ENCODE data around the gene ZMYND11.
A peak's percentile ranks its signal among the peaks of the same experiment; 100 is the strongest.

Gene ZMYND11

GRCh38 chr10:200405-200804 is 65.2 kb downstream of the ZMYND11 start:
- no peak overlapping the region for H3K4me3 ChIP-seq (ENCODE audit: low read depth, low read length)
- TF ChIP-seq CTCF (IDR thresholded peaks at IDR 0.05; ENCODE audit: low read depth, low read length), result no peak
- in situ Hi-C loops (cut with HindIII; ENCODE audit: low sequenced_read_pairs), result no loop called here
- DNase-seq (ENCODE audit: low read depth, low spot score), result no peak

GRCh38 chr10:201328-201771 is 66.1 kb downstream of the ZMYND11 start:
- peak; percentile 58 for DNase-seq (ENCODE audit: low read depth, low spot score)
- in situ Hi-C loops (cut with HindIII; ENCODE audit: low sequenced_read_pairs), result no loop called here
- H3K4me3 ChIP-seq (ENCODE audit: low read depth, low read length), result no peak overlapping the region
- TF ChIP-seq CTCF (IDR thresholded peaks at IDR 0.05; ENCODE audit: low read depth, low read length), result no peak

- DNase-seq (ENCODE audit: low read depth, low spot score), result no peak
- no peak for TF ChIP-seq CTCF (IDR thresholded peaks at IDR 0.05; ENCODE audit: low read depth, low read length)
- in situ Hi-C loops (cut with HindIII; ENCODE audit: low sequenced_read_pairs), result no loop called here
- H3K4me3 ChIP-seq (ENCODE audit: low read depth, low read length), result no peak overlapping the region
These were observed 73.4 kb downstream of the ZMYND11 start for GRCh38 chr10:208616-209015.

- DNase-seq (ENCODE audit: low read depth, low spot score), result peak; percentile 22
- no peak overlapping the region for H3K4me3 ChIP-seq (ENCODE audit: low read depth, low read length)
- peak; percentile 37 for TF ChIP-seq CTCF (IDR thresholded peaks at IDR 0.05; ENCODE audit: low read depth, low read length)
- in situ Hi-C loops (cut with HindIII; ENCODE audit: low sequenced_read_pairs), result no loop called here
These were observed 74.1 kb downstream of the ZMYND11 start for GRCh38 chr10:209357-209756.

GRCh38 chr10:210297-210696 is 75.0 kb downstream of the ZMYND11 start:
- in situ Hi-C loops (cut with HindIII; ENCODE audit: low sequenced_read_pairs), result no loop called here
- no peak for DNase-seq (ENCODE audit: low read depth, low spot score)

GRCh38 chr10:215444-215843 is 80.2 kb downstream of the ZMYND11 start:
- no peak overlapping the region for H3K4me3 ChIP-seq (ENCODE audit: low read depth, low read length)
- in situ Hi-C loops (cut with HindIII; ENCODE audit: low sequenced_read_pairs), result no loop called here
- no peak for TF ChIP-seq CTCF (IDR thresholded peaks at IDR 0.05; ENCODE audit: low read depth, low read length)
- DNase-seq (ENCODE audit: low read depth, low spot score), result no peak

More at GRCh38 chr10:210297-210696, 75.0 kb downstream of the ZMYND11 start:
- TF ChIP-seq CTCF (IDR thresholded peaks at IDR 0.05; ENCODE audit: low read depth, low read length), result no peak
- H3K4me3 ChIP-seq (ENCODE audit: low read depth, low read length), result no peak overlapping the region

- no peak overlapping the region for H3K4me3 ChIP-seq (ENCODE audit: low read depth, low read length)
- in situ Hi-C loops (cut with HindIII; ENCODE audit: low sequenced_read_pairs), result no loop called here
- DNase-seq (ENCODE audit: low read depth, low spot score), result no peak
- TF ChIP-seq CTCF (IDR thresholded peaks at IDR 0.05; ENCODE audit: low read depth, low read length), result no peak
These were observed 83.5 kb downstream of the ZMYND11 start for GRCh38 chr10:218798-219197.

All from astrocyte of the spinal cord (primary cell).